ENCODE results near the gene ENPP3.

ENPP3 gene

DNA sequence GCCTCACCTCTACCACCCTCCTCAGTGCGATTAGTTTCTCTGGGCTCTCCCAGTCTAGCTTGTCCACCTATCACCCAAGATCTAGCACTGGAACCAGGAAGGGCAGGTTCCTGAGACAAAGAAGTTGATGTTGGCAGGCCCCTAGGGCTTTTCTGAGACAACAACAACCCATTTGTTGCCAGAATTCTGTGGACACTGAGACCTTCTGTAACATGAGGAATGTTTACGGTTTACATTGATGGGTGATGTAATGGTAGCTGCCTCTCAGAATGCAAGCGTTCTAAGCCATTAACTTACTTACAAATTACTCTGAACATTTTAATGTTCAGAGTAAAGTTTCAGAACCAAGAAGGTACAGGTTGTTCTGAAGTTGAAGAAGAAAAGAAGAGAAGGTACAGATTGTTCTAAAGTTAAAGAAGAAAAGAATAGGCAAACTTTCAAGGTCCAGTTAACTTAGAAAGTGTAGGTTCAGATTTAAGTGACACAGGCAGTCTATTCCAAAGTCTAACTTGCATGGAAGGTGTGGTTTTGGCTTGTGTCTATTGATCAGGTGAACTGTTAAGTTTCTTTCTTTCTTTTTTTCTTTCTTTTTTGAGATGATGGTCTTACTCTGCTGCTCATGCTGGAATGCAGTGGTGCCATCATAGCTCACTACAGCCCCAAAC, 5.3 kb upstream of the ENPP3 start:
- no peak for TF ChIP-seq POLR2A (IDR thresholded peaks at IDR 0.05; ENCODE audit: low read depth, low read length)
- DNase-seq (ENCODE audit: insufficient read length, low spot score) (no peak), FAIRE-seq (no peak)

DNA sequence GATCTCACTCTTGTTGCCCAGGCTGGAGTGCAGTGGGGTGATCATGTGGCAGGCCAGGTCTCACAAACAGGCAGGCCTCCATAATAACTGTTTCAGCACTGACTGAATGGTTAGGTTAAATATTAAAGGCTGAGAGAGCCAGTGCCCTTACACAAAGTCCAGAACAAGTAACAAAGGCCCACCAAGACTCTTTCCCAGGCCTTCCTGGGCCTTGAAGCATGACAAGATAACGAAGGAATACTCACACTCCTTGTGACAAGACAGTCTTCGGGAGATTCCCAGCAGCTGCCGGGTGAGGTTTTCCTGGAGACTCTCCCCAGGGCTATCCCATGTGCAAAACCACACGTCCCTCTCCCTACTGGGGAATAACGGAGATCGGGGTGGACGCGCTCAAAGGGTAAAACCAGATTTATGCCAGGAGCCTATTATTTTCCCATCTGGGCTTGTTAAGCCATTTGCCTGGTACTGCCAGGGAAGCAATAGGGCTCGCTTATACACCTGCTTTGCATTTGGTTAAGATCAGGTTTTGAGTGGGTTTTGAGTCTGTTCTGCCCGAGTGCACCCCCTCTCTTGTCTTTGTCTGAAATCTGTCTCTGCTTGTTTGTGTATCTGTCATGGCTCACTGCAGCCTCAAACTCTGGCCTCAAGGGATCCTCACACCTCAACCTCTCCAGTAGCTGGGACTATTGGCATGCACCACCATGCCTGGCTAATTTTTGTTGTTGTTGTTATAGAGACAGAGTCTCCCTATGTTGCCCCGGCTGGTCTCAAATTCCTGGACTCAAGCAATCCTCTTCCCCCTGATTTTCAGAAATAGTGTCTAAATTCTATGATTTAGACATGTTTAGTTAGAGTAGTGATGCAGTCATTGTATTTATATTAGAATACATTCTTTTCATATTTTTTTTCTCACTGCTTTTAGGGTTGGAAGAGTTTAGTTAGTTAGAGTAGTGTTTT, 1.4 kb upstream of the ENPP3 start:
- TF ChIP-seq POLR2A (IDR thresholded peaks at IDR 0.05; ENCODE audit: low read depth, low read length) = no peak
- no peak for FAIRE-seq
- no peak for DNase-seq (ENCODE audit: insufficient read length, low spot score)

DNA sequence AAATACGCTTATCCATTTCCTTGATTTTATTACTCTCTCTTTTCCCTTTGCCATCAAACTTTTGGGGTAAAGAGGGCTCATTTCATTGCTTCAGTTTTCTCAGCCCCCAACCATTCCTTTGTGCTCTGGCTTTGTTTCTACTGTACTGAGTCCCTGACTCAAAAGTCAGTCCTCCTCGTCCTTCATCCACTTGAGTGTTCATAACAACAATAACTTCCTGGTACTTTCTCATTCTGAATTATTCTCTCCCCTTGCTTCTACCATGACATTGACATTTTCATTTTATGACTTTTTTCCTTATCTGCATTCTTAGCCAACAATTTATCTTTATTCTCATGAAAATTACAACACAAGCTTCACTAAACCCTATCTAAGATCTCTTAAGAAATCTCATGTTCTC, 911 bp downstream of the ENPP3 start:
- DNase-seq (ENCODE audit: insufficient read length, low spot score) = no peak
- FAIRE-seq = no peak
- TF ChIP-seq POLR2A (IDR thresholded peaks at IDR 0.05; ENCODE audit: low read depth, low read length) = no peak

DNA sequence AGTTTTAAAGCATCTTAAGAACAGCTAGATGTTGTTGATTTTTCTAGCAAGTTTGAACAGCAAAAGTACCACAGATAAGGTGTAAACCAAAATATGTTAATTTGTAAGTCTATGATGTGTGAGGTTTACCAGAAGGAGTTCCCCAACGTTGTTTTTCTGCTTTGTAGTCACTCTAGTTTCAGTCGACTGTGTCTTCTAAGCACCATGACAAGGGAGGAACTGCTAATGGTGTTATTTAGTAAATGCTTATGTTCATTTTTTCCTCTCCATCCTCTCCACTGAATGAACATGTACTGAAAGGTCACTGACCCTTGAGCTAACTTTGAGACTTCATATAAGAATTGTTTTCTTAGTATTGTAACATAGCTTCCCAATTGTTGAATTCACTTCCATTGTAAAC, 3.0 kb downstream of the ENPP3 start:
- no peak for FAIRE-seq
- no peak for TF ChIP-seq POLR2A (IDR thresholded peaks at IDR 0.05; ENCODE audit: low read depth, low read length)
- DNase-seq (ENCODE audit: insufficient read length, low spot score) = no peak

DNA sequence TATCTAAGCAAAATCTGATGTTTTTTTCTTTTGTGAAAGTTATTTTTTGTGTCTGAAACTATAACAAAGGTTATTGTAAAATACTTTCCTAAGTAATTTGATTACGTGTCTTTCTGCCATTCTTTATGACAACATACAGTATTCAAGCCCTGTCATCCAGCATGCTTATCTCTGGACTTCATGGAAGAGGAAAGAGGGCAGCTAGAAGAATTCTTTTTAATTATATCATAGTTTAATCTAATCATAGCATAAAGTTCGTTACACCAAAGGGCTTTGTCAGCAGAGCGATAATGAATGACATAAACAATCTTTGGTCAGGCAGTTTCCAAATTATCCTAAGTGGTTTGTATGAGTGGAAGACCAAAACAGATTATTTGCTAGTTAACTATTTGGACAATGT, 3.5 kb downstream of the ENPP3 start:
- FAIRE-seq (no peak), DNase-seq (ENCODE audit: insufficient read length, low spot score) (no peak)
- TF ChIP-seq POLR2A (IDR thresholded peaks at IDR 0.05; ENCODE audit: low read depth, low read length) = no peak

- TF ChIP-seq POLR2A (IDR thresholded peaks at IDR 0.05; ENCODE audit: low read depth, low read length) = no peak
- FAIRE-seq (no peak), DNase-seq (ENCODE audit: insufficient read length, low spot score) (no peak)
Observed at GRCh38 chr6:131641554-131641953, 4.5 kb downstream of the ENPP3 start.

DNA sequence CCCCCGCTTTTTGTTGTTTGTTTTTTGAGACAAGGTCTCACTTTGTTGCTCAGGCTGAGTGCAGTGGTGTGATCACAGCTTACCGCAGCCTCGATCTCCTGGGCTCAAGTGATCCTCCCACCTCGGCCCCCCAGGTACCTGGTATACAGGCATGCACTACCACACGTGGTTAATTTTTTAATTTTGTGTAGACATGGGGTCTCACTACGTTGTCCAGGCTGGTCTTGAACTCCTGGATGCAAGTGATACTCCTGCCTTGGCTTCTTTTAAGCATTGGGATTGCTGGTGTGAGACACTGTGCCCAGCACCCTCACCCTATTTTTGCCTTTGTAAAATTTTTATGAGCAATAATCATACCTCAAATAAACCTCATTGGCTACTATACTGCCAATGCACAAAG, 5.5 kb downstream of the ENPP3 start:
- no peak for FAIRE-seq
- DNase-seq (ENCODE audit: insufficient read length, low spot score) = no peak
- no peak for TF ChIP-seq POLR2A (IDR thresholded peaks at IDR 0.05; ENCODE audit: low read depth, low read length)

- no peak for TF ChIP-seq POLR2A (IDR thresholded peaks at IDR 0.05; ENCODE audit: low read depth, low read length)
- DNase-seq (ENCODE audit: insufficient read length, low spot score) = no peak
Observed at GRCh38 chr6:131642987-131643611, 6.0 kb downstream of the ENPP3 start.

GRCh38 chr6:131643855-131644460, 6.9 kb downstream of the ENPP3 start:
- TF ChIP-seq POLR2A (IDR thresholded peaks at IDR 0.05; ENCODE audit: low read depth, low read length) = no peak
- DNase-seq (ENCODE audit: insufficient read length, low spot score) (no peak), FAIRE-seq (no peak)

More at GRCh38 chr6:131642987-131643611, 6.0 kb downstream of the ENPP3 start:
- FAIRE-seq = no peak

DNA sequence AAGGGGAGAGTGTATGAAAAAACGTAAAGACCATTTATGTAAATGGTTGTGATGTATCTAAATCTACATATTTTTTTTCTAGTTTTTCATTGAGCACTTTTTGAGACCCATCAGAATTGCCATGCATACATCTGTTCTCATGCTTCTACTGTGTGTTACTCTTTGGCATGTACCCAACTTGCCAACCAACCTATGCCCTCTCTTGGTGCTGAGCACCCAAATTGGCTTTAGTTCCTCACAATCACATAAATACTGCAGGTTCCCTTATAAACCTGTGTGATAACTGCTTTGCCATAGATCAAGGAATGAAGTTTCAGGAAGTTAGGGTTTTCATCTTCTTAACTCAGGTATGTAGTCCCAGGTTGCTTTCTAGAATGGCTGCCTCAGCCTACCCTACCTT, 7.8 kb downstream of the ENPP3 start:
- FAIRE-seq (no peak), DNase-seq (ENCODE audit: insufficient read length, low spot score) (no peak)
- TF ChIP-seq POLR2A (IDR thresholded peaks at IDR 0.05; ENCODE audit: low read depth, low read length) = no peak

DNA sequence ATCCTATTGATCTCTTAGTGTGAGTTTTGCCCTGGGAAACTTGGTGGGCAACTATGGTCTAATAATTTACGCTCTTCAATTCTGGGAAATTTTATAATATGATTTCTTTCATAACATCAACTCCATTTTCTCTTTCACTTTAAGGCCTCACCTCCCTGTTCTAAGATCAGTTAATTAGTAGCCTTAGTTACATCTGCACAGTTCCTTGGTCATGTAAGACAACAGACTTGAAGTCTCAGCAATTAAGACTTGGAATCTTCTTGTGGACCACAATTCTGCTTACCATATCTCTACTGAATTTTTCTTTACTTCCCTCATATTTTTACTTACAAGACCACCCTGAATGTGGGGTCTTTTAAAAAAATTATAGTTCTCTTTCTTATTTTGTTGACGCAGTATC, 8.7 kb downstream of the ENPP3 start:
- TF ChIP-seq POLR2A (IDR thresholded peaks at IDR 0.05; ENCODE audit: low read depth, low read length) = no peak
- no peak for DNase-seq (ENCODE audit: insufficient read length, low spot score)
- FAIRE-seq = no peak

DNA sequence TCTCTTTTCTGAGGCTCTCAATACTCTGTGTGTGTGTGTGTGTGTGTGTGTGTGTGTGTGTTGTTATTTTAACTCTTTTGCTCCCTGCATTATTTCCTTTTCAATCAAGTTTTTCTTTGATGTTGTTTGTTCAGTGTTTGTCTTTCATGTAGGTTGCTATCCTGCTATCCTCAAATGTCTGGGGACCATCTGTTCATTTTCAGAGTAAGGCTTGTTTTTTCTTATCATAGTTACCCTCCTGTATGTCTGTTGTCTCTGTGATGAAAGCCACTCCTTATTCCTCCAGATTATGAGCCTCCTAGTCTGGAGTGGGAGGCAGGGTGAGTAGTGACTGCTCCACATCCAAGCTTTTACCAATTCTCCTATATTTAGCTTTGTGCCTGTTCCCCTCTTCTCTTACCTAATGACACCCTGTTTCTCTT, 9.2 kb downstream of the ENPP3 start:
- no peak for FAIRE-seq

GRCh38 chr6:131651782-131652181, 14.7 kb downstream of the ENPP3 start:
- no peak for DNase-seq (ENCODE audit: insufficient read length, low spot score)
- no peak for TF ChIP-seq POLR2A (IDR thresholded peaks at IDR 0.05; ENCODE audit: low read depth, low read length)
- no peak for FAIRE-seq

More for the DNA sequence above, 9.2 kb downstream of the ENPP3 start:
- no peak for DNase-seq (ENCODE audit: insufficient read length, low spot score)
- no peak for TF ChIP-seq POLR2A (IDR thresholded peaks at IDR 0.05; ENCODE audit: low read depth, low read length)

GRCh38 chr6:131652472-131652871, 15.4 kb downstream of the ENPP3 start:
- peak; percentile 92 for FAIRE-seq

More at GRCh38 chr6:131652472-131652871, 15.4 kb downstream of the ENPP3 start:
- TF ChIP-seq POLR2A (IDR thresholded peaks at IDR 0.05; ENCODE audit: low read depth, low read length) = no peak
- no peak for DNase-seq (ENCODE audit: insufficient read length, low spot score)

Measured in H54 (cell line).